PC-3 (cell line): ENCODE data around the gene EPG5. TPM values are rescaled to one million over a fixed set of nuclear protein-coding genes. Genes with fewer than 3 reads are reported as not detected.
"Not testable (repeated sequence)": the region's sequence is repeated elsewhere in the genome, so short reads cannot be mapped to it uniquely, and the experiment has no call there.

Source experiments
- ATAC-seq: fragments of 200-7000 bp; cut with Tn5 transposase; 2 replicates; pipeline ENCODE4 v1.9.1; 2020; ENCODE audit warnings: mild to moderate bottlenecking, moderate library complexity
- BruUV-seq: library from RNA; stranded (reverse); fragments of 400-500 nt; replicated peaks from 2 replicates; lab custom pipeline; 2021; lab: Mats Ljungman, UMichigan
- CTCF ChIA-PET: fragments of 300-600 bp; sonication (Branson Sonifier 250); formaldehyde crosslinking; loops from one replicate; lab custom pipeline; 2022; ENCODE audit warnings: antibody characterized with exemption; lab: Charles Lee
- POLR2A ChIA-PET: fragments of 300-600 bp; sonication (Branson Sonifier 250); formaldehyde crosslinking; loops from one replicate; lab custom pipeline; 2022; ENCODE audit warnings: antibody characterized with exemption; ENCODE audit not compliant: unreplicated experiment; lab: Charles Lee
- DNase-seq: peaks from one replicate; pipeline ENCODE4 v3.0.0-alpha.2; 2015
- H2AFZ ChIP-seq: fragments of 300-600 bp; sonication (generic); 2 replicates; pipeline ENCODE4 v1.6.0; 2016; ENCODE audit warnings: antibody characterized with exemption, low read length
- H3F3A ChIP-seq: fragments of 300-600 bp; sonication (generic); one replicate; pipeline ENCODE4 v1.6.0; 2017; ENCODE audit warnings: antibody characterized with exemption, low read length, control low read depth, mild to moderate bottlenecking; ENCODE audit not compliant: unreplicated experiment
- H3K27ac ChIP-seq: fragments of 300-600 bp; sonication (generic); 2 replicates; pipeline ENCODE4 v1.5.1; 2016; ENCODE audit warnings: mild to moderate bottlenecking, low read length
- H3K27me3 ChIP-seq: fragments of 300-600 bp; sonication (generic); 2 replicates; pipeline ENCODE4 v1.6.1; 2016; ENCODE audit warnings: low read length, mixed read lengths
- H3K36me3 ChIP-seq: fragments of 300-600 bp; sonication (generic); 2 replicates; pipeline ENCODE4 v1.6.1; 2016; ENCODE audit warnings: low read depth, mixed run types, low read length, mixed read lengths
- H3K4me1 ChIP-seq: fragments of 300-600 bp; sonication (generic); 2 replicates; pipeline ENCODE4 v1.5.1; 2016; ENCODE audit warnings: low read length; ENCODE audit not compliant: insufficient read depth
- H3K4me2 ChIP-seq: fragments of 300-600 bp; sonication (generic); 2 replicates; pipeline ENCODE4 v1.6.0; 2016; ENCODE audit warnings: low read length
- H3K4me3 ChIP-seq: fragments of 300-600 bp; sonication (generic); 2 replicates; pipeline ENCODE4 v1.5.1; 2016; ENCODE audit warnings: mild to moderate bottlenecking, low read length, mixed read lengths
- H3K79me2 ChIP-seq: fragments of 300-600 bp; sonication (generic); 2 replicates; pipeline ENCODE4 v1.6.1; 2017; ENCODE audit warnings: low read length, mixed read lengths
- H3K9ac ChIP-seq: fragments of 300-600 bp; sonication (generic); 2 replicates; pipeline ENCODE4 v1.6.0; 2016; ENCODE audit warnings: mild to moderate bottlenecking, low read length
- H3K9me2 ChIP-seq: fragments of 300-600 bp; sonication (generic); replicated peaks from 2 replicates; pipeline ENCODE4 v1.6.1; 2016; ENCODE audit warnings: mixed run types, low read length, mixed read lengths
- H3K9me3 ChIP-seq: fragments of 300-600 bp; sonication (generic); 2 replicates; pipeline ENCODE4 v1.6.1; 2016; ENCODE audit warnings: low read length, mixed read lengths
- H4K20me1 ChIP-seq: fragments of 300-600 bp; sonication (generic); 2 replicates; pipeline ENCODE4 v1.6.1; 2016; ENCODE audit warnings: low read length, mixed read lengths
- CTCF ChIP-seq: fragments of 300-600 bp; sonication (generic); conservative IDR thresholded peaks from 2 replicates; pipeline ENCODE4 v1.5.1; 2017; ENCODE audit warnings: antibody characterized with exemption, low read depth, mild to moderate bottlenecking, low read length
- EZH2 ChIP-seq: fragments of 300-600 bp; sonication (generic); IDR thresholded peaks from one replicate; pipeline ENCODE4 v1.6.1; 2017; ENCODE audit warnings: antibody characterized with exemption, mild to moderate bottlenecking, low read length; ENCODE audit not compliant: unreplicated experiment
- EZH2phosphoT487 ChIP-seq: fragments of 300-600 bp; sonication (generic); IDR thresholded peaks from 2 replicates; pipeline ENCODE4 v1.6.1; 2018; ENCODE audit warnings: mild to moderate bottlenecking, antibody characterized with exemption, low read length, borderline replicate concordance
- intact Hi-C: fragments of 100-400 bp; cut with micrococcal nuclease; formaldehyde crosslinking; loops from 2 replicates; pipeline ENCODE4 v1.9.0; 2023
- total RNA-seq: library from RNA; depleted of rRNA; stranded (reverse); fragments of >200 nt; gene quantifications from 2 replicates; pipeline ENCODE4 v1.2.3, GENCODE V29; 2014

EPG5 gene
- total RNA-seq, 1 experiment from 2014 or later, result 7.1 TPM

- Histone ChIP-seq H3K4me1 (peaks cover 15% of the 10 kb centered on the region), H2AFZ (no peak overlapping the region), H3K27ac (peak overlapping the region; percentile 37), H4K20me1 (no peaks in the 10 kb centered on the region), H3F3A (no peaks in the 10 kb centered on the region), H3K4me2 (peak overlapping the region; percentile 49), H3K36me3 (no peaks in the 10 kb centered on the region), H3K27me3 (no peaks in the 10 kb centered on the region), H3K9ac (no peak overlapping the region), H3K9me2 (no peaks in the 10 kb centered on the region), H3K9me3 (no peaks in the 10 kb centered on the region), H3K79me2 (peaks cover 61% of the 10 kb centered on the region), H3K4me3 (no peak overlapping the region)
- ATAC-seq, result no peak
- peak; percentile 46 for DNase-seq
- no TSS peak for BruUV-seq
- ChIA-PET POLR2A (no interaction called here), CTCF (no interaction called here)
- no peak for TF ChIP-seq EZH2phosphoT487
- TF ChIP-seq EZH2, result no peak
- no peak for TF ChIP-seq CTCF
- intact Hi-C loops, result no loop called here
Observed at GRCh38 chr18:45962866-45963265, 4.3 kb downstream of the EPG5 start.

- TF ChIP-seq CTCF (no peak), EZH2phosphoT487 (no peak), EZH2 (no peak)
- peak; percentile 38 for ATAC-seq
Observed at GRCh38 chr18:45962461-45962860, 4.7 kb downstream of the EPG5 start.

GRCh38 chr18:45959484-45959883 is 7.6 kb downstream of the EPG5 start:
- H3K9ac ChIP-seq, H4K20me1 ChIP-seq, H3K27me3 ChIP-seq, H3K4me3 ChIP-seq, DNase-seq, CTCF ChIA-PET, POLR2A ChIA-PET, H3K4me2 ChIP-seq, H3K36me3 ChIP-seq, H2AFZ ChIP-seq, H3K9me3 ChIP-seq, intact Hi-C loops, ATAC-seq, H3F3A ChIP-seq, H3K27ac ChIP-seq, BruUV-seq, H3K9me2 ChIP-seq: not testable (repeated sequence)
- H3K4me1 ChIP-seq, result peaks cover 37% of the 10 kb centered on the region
- peaks cover 61% of the 10 kb centered on the region for H3K79me2 ChIP-seq

More at GRCh38 chr18:45962461-45962860, 4.7 kb downstream of the EPG5 start:
- no peak overlapping the region for H2AFZ ChIP-seq
- no peaks in the 10 kb centered on the region for H3K27me3 ChIP-seq
- ChIA-PET POLR2A (no interaction called here), CTCF (no interaction called here)
- no peaks in the 10 kb centered on the region for H3K9me2 ChIP-seq
- H3K4me2 ChIP-seq, result peak overlapping the region; percentile 49
- H3K79me2 ChIP-seq, result peaks cover 65% of the 10 kb centered on the region
- peak overlapping the region; percentile 37; the same call in 1 of the 2 replicates for H3K27ac ChIP-seq
- no peak overlapping the region for H3K4me3 ChIP-seq
- H3K36me3 ChIP-seq, result no peaks in the 10 kb centered on the region
- no peaks in the 10 kb centered on the region for H4K20me1 ChIP-seq
- H3F3A ChIP-seq, result no peaks in the 10 kb centered on the region
- intact Hi-C loops, result no loop called here
- peaks cover 18% of the 10 kb centered on the region for H3K4me1 ChIP-seq
- no TSS peak for BruUV-seq
- DNase-seq, result peak; percentile 56
- no peaks in the 10 kb centered on the region for H3K9me3 ChIP-seq
- H3K9ac ChIP-seq, result no peak overlapping the region
